Measurements from ENCODE around the gene EREG. TPM values are rescaled to one million over a fixed set of nuclear protein-coding genes. Genes with fewer than 3 reads are reported as not detected.

The EREG gene
- total and polyA plus RNA-seq, 10 of the 15 experiments (the other 5 are each of a cell fraction or from before 2014, with no cell fraction given): not detected

DNA sequence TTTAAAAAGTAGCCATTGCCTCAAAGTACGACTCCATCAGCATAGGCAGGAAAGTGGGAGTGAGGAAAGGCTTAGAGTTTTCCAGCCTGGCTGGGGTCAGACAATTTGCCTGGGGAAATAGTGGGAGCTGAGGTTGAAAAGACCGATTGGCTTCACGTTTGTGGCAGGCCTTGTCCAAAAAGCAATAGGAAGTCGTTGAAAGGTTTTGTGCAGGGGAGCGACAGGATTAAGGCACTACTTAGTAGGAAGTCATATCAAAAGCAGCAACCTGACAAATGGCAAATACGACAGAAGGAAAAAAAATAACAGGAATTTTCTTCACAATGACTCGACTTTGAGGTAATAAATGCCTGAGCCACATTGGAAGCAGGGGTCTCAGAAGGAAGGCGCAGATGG, 691 bp upstream of the EREG start:
- Histone ChIP-seq H3K27ac (ENCODE audit: control insufficient read depth, insufficient read depth) (no peak overlapping the region), H3K79me2 (ENCODE audit: control insufficient read depth, insufficient read depth, low read length) (no peaks in the 10 kb centered on the region), H3K9ac (ENCODE audit: control insufficient read depth, insufficient read depth, low read length) (no peak overlapping the region), H3K36me3 (ENCODE audit: control insufficient read depth in 2 of 2, insufficient read depth in 2 of 2, low read length in 1 of 2) (no peaks in the 10 kb centered on the region), H3K4me1 (ENCODE audit: control insufficient read depth, insufficient read depth, low read length) (no peaks in the 10 kb centered on the region; the same call in 1 of the 2 replicates), H2AFZ (ENCODE audit: control insufficient read depth, low read depth, low read length) (no peak overlapping the region), H4K20me1 (ENCODE audit: control insufficient read depth, insufficient read depth) (no peaks in the 10 kb centered on the region), H3K4me3 (no peak overlapping the region), H3K4me2 (ENCODE audit: control insufficient read depth, insufficient read depth) (peak overlapping the region; percentile 15; the same call in 1 of the 2 replicates), H3K27me3 (replicated peaks in 1 of 2; ENCODE audit: control insufficient read depth in 2 of 2, insufficient read depth in 2 of 2, low read length in 1 of 2) (peaks cover 2 to 10% of the 10 kb centered on the region in 2 experiments; a peak in 3 of 4 replicates), H3K9me3 (replicated peaks; ENCODE audit: control insufficient read depth, insufficient read depth, low read length) (no peaks in the 10 kb centered on the region)
- 18% methylated on average over 8 of the region's 8 CpGs for WGBS (ENCODE audit: insufficient coverage, insufficient replicate concordance, low lambda C conversion rate, missing lambda C conversion rate)
- ChIA-PET SMC1A (ENCODE audit: uncharacterized antibody, unreplicated experiment) (interaction anchor here (0.6 kb wide), 1 partner anchor 509 kb away, joined by 3 read pairs; no protein-coding TSS in a partner anchor), RAD21 (ENCODE audit: unreplicated experiment) (no interaction called here), CTCF (interaction anchor here (1.0 kb wide), 1 partner anchor 44 kb away, joined by 3 read pairs; no protein-coding TSS in a partner anchor), POLR2A (no interaction called here)
- no TSS peak for BruUV-seq (replicated peaks)
- DNase-seq (ENCODE audit: low read depth, low spot score) (no peak), ATAC-seq (no peak), FAIRE-seq (no peak)
- intact Hi-C loops (cut with micrococcal nuclease; ENCODE audit: unreplicated experiment): no loop called here
- in situ Hi-C loops (cut with MboI): no loop called here
- no peak for TF ChIP-seq KDM1A (IDR thresholded peaks at IDR 0.05; ENCODE audit: borderline replicate concordance)
- TF ChIP-seq BACH1 (IDR thresholded peaks at IDR 0.05; ENCODE audit: borderline replicate concordance): no peak
- no peak for TF ChIP-seq NFYB (IDR thresholded peaks at IDR 0.05; ENCODE audit: insufficient read depth, low read depth, low read length)
- TF ChIP-seq JUNB (IDR thresholded peaks at IDR 0.05): no peak
- TF ChIP-seq, protein P1, sequence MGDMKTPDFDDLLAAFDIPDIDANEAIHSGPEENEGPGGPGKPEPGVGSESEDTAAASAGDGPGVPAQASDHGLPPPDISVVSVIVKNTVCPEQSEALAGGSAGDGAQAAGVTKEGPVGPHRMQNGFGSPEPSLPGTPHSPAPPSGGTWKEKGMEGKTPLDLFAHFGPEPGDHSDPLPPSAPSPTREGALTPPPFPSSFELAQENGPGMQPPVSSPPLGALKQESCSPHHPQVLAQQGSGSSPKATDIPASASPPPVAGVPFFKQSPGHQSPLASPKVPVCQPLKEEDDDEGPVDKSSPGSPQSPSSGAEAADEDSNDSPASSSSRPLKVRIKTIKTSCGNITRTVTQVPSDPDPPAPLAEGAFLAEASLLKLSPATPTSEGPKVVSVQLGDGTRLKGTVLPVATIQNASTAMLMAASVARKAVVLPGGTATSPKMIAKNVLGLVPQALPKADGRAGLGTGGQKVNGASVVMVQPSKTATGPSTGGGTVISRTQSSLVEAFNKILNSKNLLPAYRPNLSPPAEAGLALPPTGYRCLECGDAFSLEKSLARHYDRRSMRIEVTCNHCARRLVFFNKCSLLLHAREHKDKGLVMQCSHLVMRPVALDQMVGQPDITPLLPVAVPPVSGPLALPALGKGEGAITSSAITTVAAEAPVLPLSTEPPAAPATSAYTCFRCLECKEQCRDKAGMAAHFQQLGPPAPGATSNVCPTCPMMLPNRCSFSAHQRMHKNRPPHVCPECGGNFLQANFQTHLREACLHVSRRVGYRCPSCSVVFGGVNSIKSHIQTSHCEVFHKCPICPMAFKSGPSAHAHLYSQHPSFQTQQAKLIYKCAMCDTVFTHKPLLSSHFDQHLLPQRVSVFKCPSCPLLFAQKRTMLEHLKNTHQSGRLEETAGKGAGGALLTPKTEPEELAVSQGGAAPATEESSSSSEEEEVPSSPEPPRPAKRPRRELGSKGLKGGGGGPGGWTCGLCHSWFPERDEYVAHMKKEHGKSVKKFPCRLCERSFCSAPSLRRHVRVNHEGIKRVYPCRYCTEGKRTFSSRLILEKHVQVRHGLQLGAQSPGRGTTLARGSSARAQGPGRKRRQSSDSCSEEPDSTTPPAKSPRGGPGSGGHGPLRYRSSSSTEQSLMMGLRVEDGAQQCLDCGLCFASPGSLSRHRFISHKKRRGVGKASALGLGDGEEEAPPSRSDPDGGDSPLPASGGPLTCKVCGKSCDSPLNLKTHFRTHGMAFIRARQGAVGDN (IDR thresholded peaks at IDR 0.05): no peak
- TF ChIP-seq CBX3 (IDR thresholded peaks at IDR 0.05; ENCODE audit: borderline replicate concordance, low read depth): no peak
- TF ChIP-seq SMAD1 (IDR thresholded peaks at IDR 0.05; ENCODE audit: low read depth, partially characterized antibody): no peak

Data from GM12878 (cell line).